Neural progenitor cell (in vitro differentiated cells): ENCODE results near the gene FUNDC2. TPM values are rescaled to one million over a fixed set of nuclear protein-coding genes. Genes with fewer than 3 reads are reported as not detected.
A peak's percentile ranks its signal among the peaks of the same experiment; 100 is the strongest.

Experiments
- DNase-seq: peaks from one replicate; pipeline ENCODE4 v3.0.0-alpha.2; 2016; ENCODE audit warnings: low spot score
- H2AFZ ChIP-seq: fragments of 200-600 bp; sonication (generic); replicated peaks from 2 replicates; pipeline ENCODE4 v1.6.1; 2016; ENCODE audit warnings: antibody characterized with exemption
- H3F3A ChIP-seq: fragments of 200-600 bp; sonication (generic); 2 replicates; pipeline ENCODE4 v1.6.1; 2016; ENCODE audit warnings: antibody characterized with exemption, low read depth
- H3K27ac ChIP-seq: fragments of 200-600 bp; sonication (generic); 2 replicates; pipeline ENCODE4 v1.5.1; 2016; ENCODE audit warnings: mild to moderate bottlenecking
- H3K27me3 ChIP-seq: fragments of 200-600 bp; sonication (generic); 2 replicates; pipeline ENCODE4 v1.6.1; 2016; ENCODE audit warnings: mild to moderate bottlenecking, moderate library complexity
- H3K36me3 ChIP-seq: fragments of 200-600 bp; sonication (generic); 2 replicates; pipeline ENCODE4 v1.5.1; 2016
- H3K4me1 ChIP-seq: fragments of 200-600 bp; sonication (generic); 2 replicates; pipeline ENCODE4 v1.6.1; 2016; ENCODE audit warnings: mixed run types
- H3K4me2 ChIP-seq: fragments of 200-600 bp; sonication (generic); 2 replicates; pipeline ENCODE4 v1.6.1; 2016
- H3K4me3 ChIP-seq: fragments of 200-600 bp; sonication (generic); 2 replicates; pipeline ENCODE4 v1.5.1; 2016
- H3K79me2 ChIP-seq: fragments of 200-600 bp; sonication (generic); 2 replicates; pipeline ENCODE4 v1.6.1; 2016; ENCODE audit warnings: low read depth
- H3K9ac ChIP-seq: fragments of 200-600 bp; sonication (generic); 2 replicates; pipeline ENCODE4 v1.6.1; 2016
- H3K9me3 ChIP-seq: fragments of 200-600 bp; sonication (generic); 2 replicates; pipeline ENCODE4 v1.5.1; 2016; ENCODE audit warnings: low read depth
- H4K20me1 ChIP-seq: fragments of 200-600 bp; sonication (generic); 2 replicates; pipeline ENCODE4 v1.6.1; 2016; ENCODE audit warnings: low read depth
- H3K27ac Mint-ChIP-seq: 3 replicates; pipeline ENCODE4 v1.8.0; 2021; ENCODE audit warnings: mixed read lengths
- H3K27me3 Mint-ChIP-seq: 2 replicates; pipeline ENCODE4 v1.8.0; 2022; ENCODE audit warnings: low read depth, mild to moderate bottlenecking, inconsistent platforms, moderate library complexity, mixed read lengths; ENCODE audit not compliant: insufficient read depth
- H3K36me3 Mint-ChIP-seq: 3 replicates; pipeline ENCODE4 v1.8.0; 2021; ENCODE audit warnings: mixed read lengths
- H3K4me1 Mint-ChIP-seq: 3 replicates; pipeline ENCODE4 v1.8.0; 2021; ENCODE audit warnings: mixed read lengths
- H3K4me3 Mint-ChIP-seq: 3 replicates; pipeline ENCODE4 v1.8.0; 2021; ENCODE audit warnings: mild to moderate bottlenecking, moderate library complexity, mixed read lengths
- H3K9me3 Mint-ChIP-seq: 3 replicates; pipeline ENCODE4 v1.8.0; 2020; ENCODE audit warnings: mixed read lengths
- EZH2 ChIP-seq: fragments of 200-600 bp; sonication (generic); IDR thresholded peaks from 2 replicates; pipeline ENCODE4 v1.6.1; 2017; ENCODE audit warnings: antibody characterized with exemption, mild to moderate bottlenecking, moderate library complexity
- EZH2phosphoT487 ChIP-seq: fragments of 200-600 bp; sonication (generic); IDR thresholded peaks from 2 replicates; pipeline ENCODE4 v1.6.1; 2017; ENCODE audit warnings: antibody characterized with exemption
- total RNA-seq: library from RNA; depleted of rRNA; stranded (reverse); fragments of >200 nt; gene quantifications from 2 replicates; pipeline ENCODE4 v1.2.3, GENCODE V29; 2015; ENCODE audit warnings: low replicate concordance
- TF ChIP-seq, protein P1 (sequence below): fragments of 200-600 bp; sonication (generic); IDR thresholded peaks from 2 replicates; pipeline ENCODE4 v1.5.1; 2017; ENCODE audit warnings: antibody characterized with exemption, mild to moderate bottlenecking

The FUNDC2 gene
- total RNA-seq, 1 donor from 2014 or later, result 70.9 TPM

DNA sequence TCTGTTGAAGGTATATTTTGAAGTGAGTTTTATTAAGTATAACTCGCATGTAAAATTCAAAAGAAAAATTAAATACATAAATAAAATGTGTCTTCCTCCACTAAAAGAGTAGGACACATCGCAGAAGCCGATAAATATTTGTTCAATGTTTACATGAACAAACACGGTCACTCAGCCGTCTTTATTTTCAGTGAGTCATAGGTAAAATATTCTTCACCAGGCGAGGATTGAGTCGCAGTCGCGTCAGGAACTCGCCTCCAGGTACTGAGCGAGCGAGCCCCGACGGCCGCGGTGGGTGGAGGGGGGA, 271 bp upstream of the FUNDC2 start:
- Histone ChIP-seq H3K27ac (peak overlapping the region; percentile 90), H3K79me2 (peaks cover 9% of the 10 kb centered on the region), H3F3A (peaks cover 12% of the 10 kb centered on the region), H3K9me3 (no peaks in the 10 kb centered on the region), H3K9ac (no peak overlapping the region), H3K27me3 (no peaks in the 10 kb centered on the region), H3K4me1 (peaks cover 6% of the 10 kb centered on the region), H3K4me2 (peak overlapping the region; percentile 87), H3K36me3 (no peaks in the 10 kb centered on the region), H2AFZ (no peak overlapping the region), H4K20me1 (no peaks in the 10 kb centered on the region), H3K4me3 (peak overlapping the region; percentile 75)
- Mint-ChIP-seq H3K27me3 (peaks cover 8% of the 10 kb centered on the region), H3K27ac (peak overlapping the region; percentile 66), H3K9me3 (peaks cover 6% of the 10 kb centered on the region), H3K4me1 (peaks cover 3% of the 10 kb centered on the region), H3K4me3 (peak overlapping the region; percentile 89), H3K36me3 (no peaks in the 10 kb centered on the region)
- TF ChIP-seq EZH2phosphoT487, result no peak
- TF ChIP-seq, protein P1, sequence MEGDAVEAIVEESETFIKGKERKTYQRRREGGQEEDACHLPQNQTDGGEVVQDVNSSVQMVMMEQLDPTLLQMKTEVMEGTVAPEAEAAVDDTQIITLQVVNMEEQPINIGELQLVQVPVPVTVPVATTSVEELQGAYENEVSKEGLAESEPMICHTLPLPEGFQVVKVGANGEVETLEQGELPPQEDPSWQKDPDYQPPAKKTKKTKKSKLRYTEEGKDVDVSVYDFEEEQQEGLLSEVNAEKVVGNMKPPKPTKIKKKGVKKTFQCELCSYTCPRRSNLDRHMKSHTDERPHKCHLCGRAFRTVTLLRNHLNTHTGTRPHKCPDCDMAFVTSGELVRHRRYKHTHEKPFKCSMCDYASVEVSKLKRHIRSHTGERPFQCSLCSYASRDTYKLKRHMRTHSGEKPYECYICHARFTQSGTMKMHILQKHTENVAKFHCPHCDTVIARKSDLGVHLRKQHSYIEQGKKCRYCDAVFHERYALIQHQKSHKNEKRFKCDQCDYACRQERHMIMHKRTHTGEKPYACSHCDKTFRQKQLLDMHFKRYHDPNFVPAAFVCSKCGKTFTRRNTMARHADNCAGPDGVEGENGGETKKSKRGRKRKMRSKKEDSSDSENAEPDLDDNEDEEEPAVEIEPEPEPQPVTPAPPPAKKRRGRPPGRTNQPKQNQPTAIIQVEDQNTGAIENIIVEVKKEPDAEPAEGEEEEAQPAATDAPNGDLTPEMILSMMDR, result no peak
- TF ChIP-seq EZH2, result no peak
- no peak for DNase-seq

DNA sequence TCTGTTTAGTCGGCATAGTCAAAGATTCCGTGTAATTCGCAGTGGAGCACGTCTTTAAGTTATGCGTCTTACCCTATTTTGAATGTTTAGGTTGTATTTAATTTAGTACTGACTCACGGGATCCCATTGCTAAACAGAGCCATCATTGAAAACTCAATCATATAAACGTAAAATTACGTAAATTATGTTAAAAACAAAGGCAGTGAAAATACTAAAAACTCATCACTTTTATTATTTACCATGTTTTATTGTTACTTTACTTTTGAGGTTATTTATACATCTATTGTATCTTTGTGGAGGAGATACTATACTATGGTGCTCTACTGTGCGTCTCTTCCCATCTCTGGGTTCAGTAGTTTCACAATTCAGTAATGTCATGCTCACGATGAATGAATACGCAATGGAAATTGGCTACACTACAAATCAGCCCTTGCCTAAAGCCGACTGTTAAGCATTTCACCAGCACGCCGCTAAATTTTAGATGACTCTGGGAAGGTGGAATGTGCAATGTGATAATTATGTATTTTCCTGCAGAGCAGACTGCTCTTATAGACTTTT, 944 bp downstream of the FUNDC2 start:
- Mint-ChIP-seq H3K4me3 (peak overlapping the region; percentile 88), H3K36me3 (peaks cover 2% of the 10 kb centered on the region), H3K27ac (peak overlapping the region; percentile 87), H3K4me1 (peaks cover 3% of the 10 kb centered on the region), H3K27me3 (peaks cover 8% of the 10 kb centered on the region), H3K9me3 (peaks cover 9% of the 10 kb centered on the region)
- TF ChIP-seq EZH2, result no peak
- no peak for TF ChIP-seq EZH2phosphoT487
- TF ChIP-seq, protein P1, result no peak
- peak overlapping the region; percentile 90 for H3K27ac ChIP-seq
- no peaks in the 10 kb centered on the region for H3K27me3 ChIP-seq
- peak overlapping the region; percentile 75 for H3K4me3 ChIP-seq
- peak overlapping the region; percentile 77 for H2AFZ ChIP-seq
- H3K79me2 ChIP-seq, result peaks cover 9% of the 10 kb centered on the region
- peaks cover 6% of the 10 kb centered on the region for H3K4me1 ChIP-seq
- peak overlapping the region; percentile 87 for H3K4me2 ChIP-seq
- H4K20me1 ChIP-seq, result no peaks in the 10 kb centered on the region
- DNase-seq, result no peak
- H3F3A ChIP-seq, result peaks cover 12% of the 10 kb centered on the region
- peaks cover 2% of the 10 kb centered on the region for H3K9me3 ChIP-seq
- H3K36me3 ChIP-seq, result no peaks in the 10 kb centered on the region
- peak overlapping the region; percentile 79 for H3K9ac ChIP-seq

DNA sequence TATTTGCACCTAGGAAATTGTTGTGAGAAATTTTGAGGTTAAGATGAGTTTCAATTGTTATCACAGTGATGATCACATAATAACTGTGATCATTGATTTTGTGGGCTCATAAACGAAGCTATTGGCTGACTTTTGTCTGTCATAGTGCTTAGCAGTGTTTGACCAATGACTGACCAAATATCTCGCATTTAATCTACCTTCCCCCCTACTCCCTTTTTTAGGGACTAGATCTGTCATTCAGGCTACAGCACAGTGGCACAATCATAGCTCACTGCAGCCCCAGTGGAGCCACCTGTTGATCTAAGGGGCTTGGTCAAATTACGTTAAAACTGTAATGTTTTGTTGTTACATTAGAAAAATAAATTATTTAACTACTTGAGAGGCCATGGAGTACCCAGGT, 1.5 kb downstream of the FUNDC2 start:
- no peaks in the 10 kb centered on the region for H3K27me3 ChIP-seq
- no peak overlapping the region for H3K27ac ChIP-seq
- Mint-ChIP-seq H3K27me3 (peaks cover 7% of the 10 kb centered on the region), H3K9me3 (peaks cover 9% of the 10 kb centered on the region), H3K4me3 (peak overlapping the region; percentile 88), H3K4me1 (peaks cover 3% of the 10 kb centered on the region), H3K27ac (no peak overlapping the region), H3K36me3 (peaks cover 2% of the 10 kb centered on the region)
- peaks cover 6% of the 10 kb centered on the region for H3K4me1 ChIP-seq
- no peaks in the 10 kb centered on the region for H4K20me1 ChIP-seq
- H3K9me3 ChIP-seq, result peaks cover 5% of the 10 kb centered on the region
- H3K4me2 ChIP-seq, result peak overlapping the region; percentile 87
- H3K9ac ChIP-seq, result no peak overlapping the region
- no peak for TF ChIP-seq EZH2
- TF ChIP-seq, protein P1, result no peak
- no peak for TF ChIP-seq EZH2phosphoT487
- peak overlapping the region; percentile 75 for H3K4me3 ChIP-seq
- H3K36me3 ChIP-seq, result no peaks in the 10 kb centered on the region
- peaks cover 9% of the 10 kb centered on the region for H3K79me2 ChIP-seq
- peak; percentile 4 for DNase-seq
- no peak overlapping the region for H2AFZ ChIP-seq
- peaks cover 12% of the 10 kb centered on the region for H3F3A ChIP-seq
